Medulla oblongata (tissue), 1 donor: ENCODE measurements around the gene MRTFA.

Experiments
- DNase-seq: peaks from one replicate; pipeline ENCODE4 v3.0.0-alpha.2; 2015; ENCODE audit errors: extremely low spot score

MRTFA gene

DNA sequence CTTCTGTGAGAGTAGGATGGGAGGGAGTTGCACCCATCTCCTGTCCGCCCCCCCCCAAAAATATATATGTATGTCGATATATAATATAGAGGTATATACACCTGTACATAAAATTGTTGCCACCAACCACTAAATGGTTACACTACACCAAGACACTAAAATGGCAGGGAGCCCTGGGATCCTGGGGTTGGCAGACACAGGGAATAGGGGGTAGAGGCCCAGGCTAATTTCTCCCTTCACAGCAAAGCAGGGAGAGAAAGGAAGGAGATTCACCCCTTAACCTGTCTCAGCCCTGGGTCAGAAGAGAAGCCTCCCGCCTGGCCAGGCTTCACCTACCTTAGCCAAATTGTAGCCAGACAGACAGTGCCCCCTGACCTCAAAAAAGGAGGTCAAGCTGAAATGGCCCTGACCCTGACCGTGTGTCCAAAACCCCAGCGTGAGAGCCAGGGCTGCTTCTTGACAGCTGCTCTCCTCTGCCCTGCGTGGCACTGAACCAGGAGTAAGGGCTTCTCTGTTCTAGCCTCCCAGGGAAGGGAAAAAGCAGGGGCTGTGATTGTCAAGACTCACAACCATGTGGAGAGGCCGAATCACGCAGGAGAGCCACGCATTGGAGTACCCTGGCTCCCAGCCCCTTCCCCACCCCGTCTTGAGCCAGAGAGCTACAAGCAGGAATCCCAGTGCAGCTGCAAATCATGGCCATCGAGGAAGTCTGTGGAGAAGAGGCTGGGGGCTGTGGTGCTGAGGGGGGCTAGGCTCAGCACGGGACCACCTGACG, 225.6 kb downstream of the MRTFA start:
- no peak for DNase-seq

DNA sequence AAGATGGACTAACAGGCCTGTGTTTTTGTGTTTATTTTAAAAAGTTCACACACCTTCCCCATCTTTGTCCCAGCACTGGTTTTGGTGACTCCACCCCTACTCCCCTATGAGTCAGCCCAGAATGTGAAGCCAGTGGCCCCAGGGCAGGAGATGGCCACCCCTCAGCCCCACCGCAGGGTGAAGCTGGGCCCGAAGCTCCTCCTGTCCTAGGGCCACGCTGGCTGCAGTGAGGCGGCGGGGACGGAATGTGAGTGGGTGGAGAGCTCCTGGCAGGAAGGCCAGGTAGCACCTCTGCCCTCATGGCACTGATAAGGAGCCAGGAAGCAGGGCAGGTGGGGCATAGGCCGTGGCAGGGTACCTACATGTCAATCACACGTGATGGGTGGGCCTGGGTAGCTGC, 226.2 kb downstream of the MRTFA start:
- DNase-seq: no peak

GRCh38 chr22:40409613-40410113, 226.9 kb downstream of the MRTFA start:
- DNase-seq: no peak

DNA sequence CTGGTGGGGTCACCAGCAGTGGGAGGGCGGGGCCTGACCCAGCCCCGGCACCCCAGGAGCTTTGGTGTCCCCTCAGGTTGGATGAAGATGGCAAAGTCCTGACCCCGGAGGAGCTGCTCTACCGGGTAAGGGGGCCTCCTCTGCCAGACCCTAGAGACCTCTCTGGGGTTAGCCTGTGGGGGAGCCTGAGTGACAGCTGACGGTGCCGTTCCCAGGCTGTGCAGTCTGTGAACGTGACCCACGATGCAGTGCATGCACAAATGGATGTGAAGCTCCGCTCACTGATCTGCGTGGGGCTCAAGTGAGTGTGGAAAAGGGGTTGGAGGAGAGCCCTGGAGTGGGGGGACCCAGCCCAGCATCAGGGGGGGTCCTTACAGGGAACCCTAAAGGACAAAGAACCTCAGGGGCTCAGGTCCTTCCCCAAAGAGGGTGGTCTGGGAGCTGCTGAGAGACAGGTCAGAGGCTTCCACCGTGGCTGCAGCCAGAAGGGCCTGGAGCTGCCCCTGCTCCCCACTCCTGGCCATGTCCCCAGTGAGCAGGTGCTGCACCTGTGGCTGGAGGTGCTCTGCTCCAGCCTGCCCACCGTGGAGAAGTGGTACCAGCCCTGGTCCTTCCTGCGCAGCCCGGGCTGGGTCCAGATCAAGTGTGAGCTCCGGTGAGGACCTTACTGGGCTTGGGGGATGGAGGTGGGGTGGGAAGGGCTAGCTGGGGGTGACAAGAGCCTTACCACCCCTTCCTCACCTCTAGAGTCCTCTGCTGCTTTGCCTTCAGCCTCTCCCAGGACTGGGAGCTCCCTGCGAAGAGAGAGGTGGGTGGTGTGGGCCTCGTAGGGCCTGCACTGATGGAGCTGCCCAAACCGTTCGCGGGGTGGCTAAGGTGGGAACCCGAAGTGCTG, 227.6 kb downstream of the MRTFA start:
- DNase-seq: no peak

DNA sequence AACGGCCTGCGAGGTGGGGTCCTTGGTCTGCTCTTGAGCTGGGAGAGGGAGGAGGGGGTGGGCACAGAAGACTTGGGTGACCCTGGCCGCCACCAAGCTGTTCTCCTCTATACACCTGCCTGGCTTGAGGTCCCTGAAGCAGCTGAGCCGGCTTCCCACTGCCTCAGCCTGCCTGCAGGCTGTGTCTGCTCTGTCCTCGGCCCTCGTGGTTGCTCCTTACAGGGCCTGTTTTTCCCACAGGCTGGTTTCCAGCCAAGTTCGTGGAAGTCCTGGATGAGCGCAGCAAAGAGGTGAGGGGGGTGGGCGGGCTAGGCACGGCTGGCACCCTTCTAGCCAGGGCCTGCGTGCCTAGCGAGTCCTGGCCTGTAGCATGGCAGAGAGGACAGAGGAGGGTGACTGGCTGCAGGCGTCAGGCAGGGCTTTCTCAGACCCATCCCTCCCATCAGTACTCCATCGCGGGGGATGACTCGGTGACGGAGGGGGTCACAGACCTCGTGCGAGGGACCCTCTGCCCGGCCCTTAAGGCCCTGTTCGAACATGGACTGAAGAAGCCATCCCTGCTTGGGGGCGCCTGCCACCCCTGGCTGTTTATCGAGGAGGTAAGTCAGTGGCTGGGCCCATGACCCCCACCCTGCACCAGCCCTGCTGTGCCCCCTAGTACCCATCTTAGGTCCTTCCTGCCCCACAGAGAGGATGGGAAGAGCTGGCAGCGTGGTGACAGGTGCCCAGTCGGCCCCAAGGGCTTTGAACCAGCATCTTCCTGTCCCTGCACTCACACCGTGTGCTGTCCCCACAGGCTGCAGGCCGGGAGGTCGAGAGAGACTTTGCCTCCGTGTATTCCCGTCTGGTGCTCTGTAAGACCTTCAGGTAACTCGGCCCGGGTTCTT, 228.4 kb downstream of the MRTFA start:
- DNase-seq: no peak

DNA sequence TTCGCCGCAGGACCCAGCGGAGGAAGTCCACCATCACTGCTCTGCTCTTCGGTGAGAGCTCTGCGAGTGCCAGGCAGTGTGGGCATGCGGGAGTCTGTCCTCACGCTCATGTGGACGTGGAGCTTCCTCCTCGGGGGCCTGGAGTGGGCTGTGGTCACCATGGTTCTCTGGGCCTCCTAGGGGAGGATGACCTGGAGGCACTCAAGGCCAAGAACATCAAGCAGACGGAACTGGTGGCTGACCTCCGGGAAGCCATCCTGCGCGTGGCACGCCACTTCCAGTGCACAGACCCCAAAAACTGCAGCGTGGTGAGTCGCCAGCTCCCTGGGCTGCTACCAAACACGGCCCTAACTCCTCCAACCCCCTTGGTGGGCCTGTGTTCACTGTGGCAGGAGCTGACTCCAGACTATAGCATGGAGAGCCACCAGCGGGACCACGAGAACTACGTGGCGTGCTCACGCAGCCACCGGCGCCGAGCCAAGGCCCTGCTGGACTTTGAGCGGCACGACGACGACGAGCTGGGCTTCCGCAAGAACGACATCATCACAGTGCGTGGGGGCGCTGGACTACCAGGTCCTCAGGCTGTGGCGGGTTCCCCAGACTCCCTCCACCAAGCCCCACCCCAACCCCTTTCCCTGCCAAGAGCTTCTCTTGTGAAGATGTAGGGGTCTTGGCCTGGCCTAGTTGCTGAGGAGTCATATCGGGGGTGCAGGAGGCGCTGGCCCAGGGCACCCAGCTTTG, 229.3 kb downstream of the MRTFA start:
- DNase-seq: no peak

DNA sequence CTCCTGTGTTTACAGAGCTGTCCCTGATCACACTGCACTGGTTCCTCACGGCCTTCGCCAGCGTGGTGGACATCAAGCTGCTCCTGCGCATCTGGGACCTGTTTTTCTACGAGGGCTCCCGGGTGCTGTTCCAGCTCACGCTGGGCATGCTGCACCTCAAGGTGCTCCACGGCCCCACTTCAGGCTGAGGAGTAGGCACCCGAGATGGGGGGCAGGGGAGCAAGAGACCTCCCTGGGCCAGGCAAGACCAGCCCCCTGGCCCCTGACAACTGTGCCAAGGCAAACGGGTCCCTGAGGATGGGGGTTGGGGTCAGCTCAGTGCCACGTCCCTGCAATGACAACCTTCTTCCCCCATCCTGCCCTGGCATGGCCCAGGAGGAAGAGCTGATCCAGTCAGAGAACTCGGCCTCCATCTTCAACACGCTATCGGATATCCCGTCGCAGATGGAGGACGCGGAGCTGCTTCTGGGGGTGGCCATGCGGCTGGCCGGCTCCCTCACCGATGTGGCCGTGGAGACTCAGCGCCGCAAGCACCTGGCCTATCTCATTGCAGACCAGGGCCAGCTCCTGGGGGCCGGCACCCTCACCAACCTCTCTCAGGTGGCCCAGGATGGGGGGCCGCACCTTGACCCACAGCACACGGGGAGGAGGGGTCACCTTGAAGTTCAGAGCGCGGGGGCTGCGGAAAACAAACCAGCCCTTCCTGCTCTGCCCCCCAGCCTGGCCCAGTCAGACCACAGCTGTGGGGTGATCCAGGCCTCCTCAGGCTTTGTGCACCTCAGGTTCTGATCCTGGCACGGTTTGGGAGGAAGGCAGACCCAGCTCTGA, 230.2 kb downstream of the MRTFA start:
- DNase-seq: no peak

DNA sequence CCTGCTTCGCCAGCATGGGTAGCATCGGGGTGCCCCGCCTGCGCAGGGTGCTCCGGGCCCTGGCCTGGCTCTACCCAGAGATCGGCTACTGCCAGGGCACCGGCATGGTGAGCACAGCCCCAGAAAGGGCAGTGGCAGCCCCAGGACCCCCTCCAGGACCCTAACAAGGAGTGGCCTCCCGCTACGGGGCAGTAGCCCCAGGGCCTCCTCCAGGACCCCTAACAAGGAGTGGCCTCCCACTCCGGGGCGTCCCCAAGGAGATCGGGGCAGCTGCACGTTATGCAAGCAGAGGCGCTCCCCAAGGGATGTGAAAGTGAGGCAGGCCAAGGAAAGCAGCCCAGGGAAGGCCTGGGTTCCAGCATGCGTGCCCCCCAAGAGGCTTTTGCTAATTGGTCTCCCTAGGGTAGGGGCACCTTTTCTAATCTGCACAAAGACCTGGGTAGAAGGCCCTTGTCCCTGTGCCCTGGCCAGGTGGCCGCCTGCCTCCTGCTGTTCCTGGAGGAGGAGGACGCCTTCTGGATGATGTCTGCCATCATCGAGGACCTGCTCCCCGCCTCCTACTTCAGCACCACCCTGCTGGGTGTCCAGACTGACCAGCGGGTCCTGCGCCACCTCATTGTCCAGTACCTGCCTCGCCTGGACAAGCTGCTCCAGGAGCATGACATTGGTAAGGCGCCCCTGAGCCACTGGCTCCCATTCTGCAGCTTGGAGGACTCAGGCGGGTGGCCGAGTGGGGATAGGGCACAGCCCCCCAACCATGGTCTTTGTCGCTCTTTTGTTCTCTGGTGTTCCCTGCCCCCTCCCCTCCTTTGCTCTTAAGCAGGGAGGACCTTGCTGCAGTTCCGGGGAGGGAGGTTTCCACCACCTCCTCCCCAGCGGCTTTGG, 231.1 kb downstream of the MRTFA start:
- DNase-seq: no peak

GRCh38 chr22:40404251-40405177, 232.0 kb downstream of the MRTFA start:
- DNase-seq: no peak

- no peak for DNase-seq
Measured at GRCh38 chr22:40403651-40404050, 232.9 kb downstream of the MRTFA start.

- no peak for DNase-seq
Measured at GRCh38 chr22:40403141-40403540, 233.4 kb downstream of the MRTFA start.

- DNase-seq: no peak
Measured at GRCh38 chr22:40401981-40402406, 234.5 kb downstream of the MRTFA start.

DNA sequence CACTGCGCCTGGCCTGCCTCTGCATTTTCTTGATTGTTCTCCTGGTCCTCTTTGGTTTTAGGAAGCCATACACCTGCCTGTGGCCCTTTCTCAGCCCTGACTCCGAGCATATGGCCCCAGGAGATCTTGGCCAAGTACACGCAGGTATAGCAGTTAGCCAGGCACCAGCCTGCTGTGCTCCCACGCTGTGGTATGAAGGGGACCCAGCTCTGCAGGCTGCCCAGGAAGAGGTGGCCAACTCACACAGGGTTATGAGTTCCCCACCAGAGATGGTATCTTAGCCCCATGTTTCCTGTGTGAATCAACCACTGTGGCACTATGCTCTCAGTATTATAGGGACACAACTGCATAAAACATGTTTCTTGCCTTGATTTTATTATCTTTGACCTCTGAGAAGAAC, 235.0 kb downstream of the MRTFA start:
- no peak for DNase-seq

GRCh38 chr22:40400159-40400558, 236.4 kb downstream of the MRTFA start:
- DNase-seq: no peak

DNA sequence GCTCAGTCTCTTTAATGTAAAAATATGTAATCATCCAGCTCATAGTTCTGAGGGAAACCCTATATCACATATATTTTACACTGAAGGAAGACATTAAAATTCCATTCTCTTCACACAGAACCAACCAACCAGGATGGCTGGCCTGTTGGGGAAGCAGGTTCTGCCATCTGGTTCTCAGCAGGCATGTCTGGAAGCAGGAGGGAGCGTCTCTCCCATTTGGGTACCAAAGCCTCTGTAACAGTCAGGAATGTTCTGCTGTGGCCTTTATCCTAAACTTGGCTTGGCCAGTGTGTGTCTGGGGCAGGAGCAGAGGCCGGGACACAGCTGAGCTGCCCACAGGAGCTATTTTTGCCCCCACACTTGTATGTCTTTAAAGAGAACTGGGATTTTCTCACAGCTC, 236.9 kb downstream of the MRTFA start:
- DNase-seq: no peak

- no peak for DNase-seq
Measured at GRCh38 chr22:40397396-40397795, 239.1 kb downstream of the MRTFA start.

DNA sequence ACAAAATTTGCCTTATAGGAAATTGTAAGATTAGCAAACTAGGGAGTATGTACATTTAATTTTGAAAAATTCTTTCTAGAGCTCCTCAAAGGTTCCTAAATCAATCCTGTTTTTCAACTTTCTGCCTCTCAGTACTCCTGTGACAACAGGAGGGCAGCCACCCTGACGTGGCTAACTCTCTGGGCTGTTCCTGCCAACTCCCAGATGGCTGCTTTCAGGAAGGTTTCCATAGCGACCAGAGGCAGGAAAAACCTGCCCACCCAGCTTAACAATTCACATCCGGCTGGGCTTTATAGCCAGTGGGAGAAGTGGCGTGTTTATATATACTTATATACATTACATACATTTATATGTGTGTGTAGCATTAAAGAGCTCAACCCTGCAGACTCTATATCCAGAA, 239.6 kb downstream of the MRTFA start:
- DNase-seq: no peak

GRCh38 chr22:40395607-40396006, 240.9 kb downstream of the MRTFA start:
- no peak for DNase-seq
